ENCODE results near the gene DYNAP.

- TF ChIP-seq CTCF (IDR thresholded peaks at IDR 0.05) (no peak), POLR2A (IDR thresholded peaks at IDR 0.05) (no peak)
Measured at GRCh38 chr18:54606835-54607212, 15.8 kb downstream of the DYNAP start.

Measured in thyroid gland (tissue), 4 donors.